SK-N-SH (cell line): ENCODE data around the gene SLC6A3. TPM values are rescaled to one million over a fixed set of nuclear protein-coding genes. Genes with fewer than 3 reads are reported as not detected.

Source experiments
- CTCF ChIA-PET: fragments of 300-600, 350-600 bp; formaldehyde crosslinking; extraction: SDS; loops from one replicate; lab custom pipeline; 2021; lab: Yijun Ruan, JAX
- POLR2A ChIA-PET: fragments of 350-600 bp; sonication (Branson Sonifier 250); formaldehyde crosslinking; extraction: SDS; loops from one replicate; lab custom pipeline; 2020; ENCODE audit warnings: antibody characterized with exemption, inconsistent platforms; lab: Yijun Ruan, JAX
- DNase-seq: peaks from one replicate; pipeline ENCODE4 v3.0.0; 2012
- H2AFZ ChIP-seq: fragments of 200-600 bp; sonication (generic); 2 replicates; pipeline ENCODE4 v1.8.1; 2016; ENCODE audit warnings: antibody characterized with exemption, mild to moderate bottlenecking, low read depth
- H3F3A ChIP-seq: fragments of 200-600 bp; sonication (generic); replicated peaks from 2 replicates; pipeline ENCODE3; 2016; ENCODE audit warnings: antibody characterized with exemption, mild to moderate bottlenecking; ENCODE audit not compliant: insufficient read depth
- H3K27ac ChIP-seq, 2 experiments: fragments of 200-500 bp in 1 of 2; fragments of 200-600 bp in 1 of 2; sonication (Bioruptor generic) in 1 of 2; sonication (generic), shearing (Covaris generic) in 1 of 2; 2 replicates each; pipeline versions ENCODE4 v1.5.1 to v1.6.1; 2014 to 2016; ENCODE audit warnings: low read depth in 2 of 2, inconsistent platforms in 1 of 2, low read length in 1 of 2, mild to moderate bottlenecking in 1 of 2, mixed read lengths in 1 of 2
- H3K27me3 ChIP-seq: fragments of 200-600 bp; sonication (generic), shearing (Covaris generic); 2 replicates; pipeline ENCODE4 v1.6.1; 2016; ENCODE audit warnings: mixed run types; ENCODE audit not compliant: insufficient read depth
- H3K36me3 ChIP-seq, 2 experiments: fragments of 200-500 bp in 1 of 2; fragments of 200-600 bp in 1 of 2; sonication (Bioruptor generic) in 1 of 2; sonication (generic) in 1 of 2; replicated peaks in 1 of 2; 2 replicates each; pipeline versions ENCODE3 to v1.5.1; 2014 to 2016; ENCODE audit warnings: low read length in 1 of 2, mild to moderate bottlenecking in 1 of 2; ENCODE audit not compliant: insufficient read depth in 2 of 2, control insufficient read depth in 1 of 2
- H3K4me1 ChIP-seq, 2 experiments: fragments of 200-500 bp in 1 of 2; fragments of 200-600 bp in 1 of 2; sonication (Bioruptor generic) in 1 of 2; sonication (generic), shearing (Covaris generic) in 1 of 2; 2 replicates each; pipeline versions ENCODE4 v1.5.1 to v1.6.1; 2014 to 2016; ENCODE audit warnings: low read depth in 1 of 2, low read length in 1 of 2, mixed run types in 1 of 2; ENCODE audit not compliant: insufficient read depth in 2 of 2, control insufficient read depth in 1 of 2
- H3K4me2 ChIP-seq: fragments of 200-600 bp; sonication (generic), shearing (Covaris generic); 2 replicates; pipeline ENCODE4 v1.6.1; 2017; ENCODE audit warnings: mixed run types
- H3K4me3 ChIP-seq, 2 experiments: fragments of 200-500 bp in 1 of 2; fragments of 200-600 bp in 1 of 2; sonication (Bioruptor generic) in 1 of 2; sonication (generic), shearing (Covaris generic) in 1 of 2; 2 replicates each; pipeline versions ENCODE4 v1.5.1 to v1.8.1; 2014 to 2016; ENCODE audit warnings: low read depth in 2 of 2, inconsistent platforms in 1 of 2, low read length in 1 of 2, mild to moderate bottlenecking in 1 of 2, mixed read lengths in 1 of 2, moderate library complexity in 1 of 2
- H3K79me2 ChIP-seq: fragments of 200-600 bp; sonication (generic); 2 replicates; pipeline ENCODE4 v1.8.1; 2017; ENCODE audit warnings: mild to moderate bottlenecking; ENCODE audit not compliant: insufficient read depth
- H3K9ac ChIP-seq: fragments of 200-600 bp; sonication (generic); 2 replicates; pipeline ENCODE4 v1.6.1; 2017; ENCODE audit warnings: mixed run types
- H3K9me2 ChIP-seq: fragments of 200-600 bp; sonication (generic); 2 replicates; pipeline ENCODE4 v1.6.1; 2017; ENCODE audit warnings: mixed run types
- H3K9me3 ChIP-seq: fragments of 200-600 bp; sonication (generic); 2 replicates; pipeline ENCODE4 v1.6.1; 2017; ENCODE audit warnings: mixed run types, mild to moderate bottlenecking, moderate library complexity
- H4K20me1 ChIP-seq: fragments of 200-600 bp; sonication (generic); 2 replicates; pipeline ENCODE4 v1.6.1; 2017; ENCODE audit warnings: mild to moderate bottlenecking, mixed run types; ENCODE audit not compliant: insufficient read depth
- CTCF ChIP-seq: fragments of 200-600 bp; sonication (generic); IDR thresholded peaks from 2 replicates; pipeline ENCODE4 v1.6.1; 2017; ENCODE audit warnings: antibody characterized with exemption, mild to moderate bottlenecking, moderate library complexity
- FOSL2 ChIP-seq: IDR thresholded peaks from 2 replicates; pipeline ENCODE4 v1.4.0; 2012; ENCODE audit warnings: low read depth, mild to moderate bottlenecking, moderate library complexity, borderline replicate concordance
- IRF3 ChIP-seq: fragments of 150-350 bp; IDR thresholded peaks from 2 replicates; pipeline ENCODE4 v1.6.1; 2016; ENCODE audit warnings: mild to moderate bottlenecking, low read depth, low read length
- JUND ChIP-seq: IDR thresholded peaks from 2 replicates; pipeline ENCODE4 v1.4.0; 2012
- MEF2A ChIP-seq: IDR thresholded peaks from 2 replicates; pipeline ENCODE4 v1.4.0; 2012; ENCODE audit warnings: low read depth, borderline replicate concordance
- POLR2AphosphoS5 ChIP-seq: IDR thresholded peaks from 2 replicates; pipeline ENCODE4 v1.6.1; 2012; ENCODE audit warnings: low read depth, low read length
- RCOR1 ChIP-seq: fragments of 150-350 bp; IDR thresholded peaks from 2 replicates; pipeline ENCODE4 v1.6.1; 2017; ENCODE audit warnings: antibody characterized with exemption, low read length
- TEAD4 ChIP-seq: IDR thresholded peaks from 2 replicates; pipeline ENCODE4 v1.4.0; 2012; ENCODE audit warnings: mild to moderate bottlenecking, borderline replicate concordance; ENCODE audit not compliant: insufficient read depth
- ZBTB33 ChIP-seq: IDR thresholded peaks from 2 replicates; pipeline ENCODE4 v1.4.0; 2012; ENCODE audit warnings: low read depth, borderline replicate concordance
- WGBS: methylation state at CpG from one replicate; pipeline ENCODE4 v1.1.6; 2017; ENCODE audit warnings: low lambda C conversion rate; 5-methylcytosine and 5-hydroxymethylcytosine counted together
- polyA plus RNA-seq, 3 experiments: library from polyadenylated mRNA; depleted of rRNA; stranded (reverse); fragments of >200 nt; gene quantifications; 2 replicates each; pipeline ENCODE4 v1.2.3, GENCODE V29; 2012
- TF ChIP-seq, protein P1 (sequence below): IDR thresholded peaks from 2 replicates; pipeline ENCODE4 v1.4.0; 2012; ENCODE audit warnings: low read depth

SLC6A3 gene
- polyA plus RNA-seq, 1 of the 3 experiments (the other 2 are of a cell fraction): not detected

DNA sequence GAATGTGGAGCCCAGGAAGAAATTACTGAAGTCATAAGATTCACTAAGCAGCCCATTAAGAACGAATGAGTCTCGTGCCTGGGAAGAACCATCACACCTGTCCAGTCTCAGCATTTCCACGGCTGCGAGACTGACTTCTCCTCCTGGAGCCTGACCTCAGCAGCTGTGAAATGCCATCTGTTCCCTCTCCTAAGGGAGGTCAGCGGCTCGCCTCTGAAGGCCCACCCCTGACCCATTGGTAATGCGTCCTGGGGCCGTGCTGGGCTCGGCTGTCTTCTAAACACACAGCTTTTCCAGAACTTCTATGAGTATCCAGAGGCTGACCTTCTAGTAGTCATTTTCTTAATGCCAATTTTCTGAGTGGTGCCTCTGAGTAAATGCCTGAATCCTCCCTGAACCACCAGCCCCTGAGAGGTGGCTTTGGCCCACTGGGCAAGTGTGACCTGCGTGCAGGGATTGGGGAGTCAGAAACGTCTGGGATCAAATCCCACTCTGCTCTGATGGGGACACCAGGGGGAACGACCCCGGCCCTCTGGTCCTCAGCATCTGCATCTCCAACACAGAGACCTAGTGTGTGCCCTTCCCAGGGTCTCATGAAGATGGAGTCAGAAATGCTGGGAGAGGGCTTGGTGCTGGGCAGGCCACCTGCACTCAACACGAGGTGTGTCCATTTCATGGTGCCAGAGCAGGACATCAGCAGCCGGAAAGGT is 5.7 kb downstream of the SLC6A3 start:
- POLR2A ChIA-PET: no interaction called here
- no peak overlapping the region for H3K9ac ChIP-seq
- H3K27ac ChIP-seq: no peak overlapping the region
- DNase-seq: peak; percentile 4
- H3K79me2 ChIP-seq: no peaks in the 10 kb centered on the region
- no peak overlapping the region for H2AFZ ChIP-seq
- H3K36me3 ChIP-seq: no peaks in the 10 kb centered on the region
- H3F3A ChIP-seq: no peaks in the 10 kb centered on the region
- H3K9me2 ChIP-seq: no peaks in the 10 kb centered on the region
- H4K20me1 ChIP-seq: no peaks in the 10 kb centered on the region
- H3K9me3 ChIP-seq: no peaks in the 10 kb centered on the region
- H3K4me2 ChIP-seq: no peak overlapping the region
- H3K4me3 ChIP-seq: no peak overlapping the region
- CTCF ChIA-PET: interaction anchor here (1.5 kb wide), 1 partner anchor 8 kb away, joined by 3 read pairs; no protein-coding TSS in a partner anchor
- peaks cover 52% of the 10 kb centered on the region for H3K27me3 ChIP-seq
- TF ChIP-seq ZBTB33: no peak
- no peak for TF ChIP-seq IRF3
- WGBS: 44% methylated on average over 9 of the region's 15 CpGs
- H3K4me1 ChIP-seq: no peaks in the 10 kb centered on the region

DNA sequence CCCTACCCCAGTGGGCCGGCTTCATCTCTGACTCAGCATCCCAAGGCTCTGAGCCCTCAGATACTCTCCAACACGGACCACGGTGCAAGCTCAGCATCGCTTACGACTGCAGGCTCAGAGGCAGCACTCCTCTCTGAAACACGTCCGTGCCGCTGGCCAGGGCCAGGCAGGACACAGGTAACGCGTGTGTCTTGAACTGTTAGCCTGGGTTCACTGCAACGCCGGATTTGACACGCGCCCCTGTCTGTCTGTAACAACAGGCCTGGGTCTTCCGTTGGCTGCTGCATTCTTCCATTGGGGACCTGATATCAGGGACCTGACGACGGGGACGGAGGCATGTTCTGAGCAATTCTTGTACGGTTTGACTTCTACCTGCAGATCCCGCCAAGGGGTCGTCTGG is 6.4 kb downstream of the SLC6A3 start:
- peak; percentile 12 for DNase-seq
- 0% methylated on average over 1 of the region's 21 CpGs for WGBS
- Histone ChIP-seq H3K27me3 (peaks cover 45% of the 10 kb centered on the region), H3F3A (no peaks in the 10 kb centered on the region), H3K9ac (no peak overlapping the region), H3K79me2 (no peaks in the 10 kb centered on the region), H2AFZ (no peak overlapping the region), H3K4me3 (no peak overlapping the region), H3K9me2 (no peaks in the 10 kb centered on the region), H3K4me2 (no peak overlapping the region), H4K20me1 (no peaks in the 10 kb centered on the region), H3K36me3 (no peaks in the 10 kb centered on the region), H3K4me1 (no peaks in the 10 kb centered on the region), H3K9me3 (no peaks in the 10 kb centered on the region), H3K27ac (no peak overlapping the region)
- TF ChIP-seq POLR2AphosphoS5: no peak
- no peak for TF ChIP-seq MEF2A
- TF ChIP-seq RCOR1: no peak
- TF ChIP-seq JUND: no peak
- TF ChIP-seq ZBTB33: no peak
- TF ChIP-seq FOSL2: no peak
- no peak for TF ChIP-seq TEAD4
- TF ChIP-seq, protein P1, sequence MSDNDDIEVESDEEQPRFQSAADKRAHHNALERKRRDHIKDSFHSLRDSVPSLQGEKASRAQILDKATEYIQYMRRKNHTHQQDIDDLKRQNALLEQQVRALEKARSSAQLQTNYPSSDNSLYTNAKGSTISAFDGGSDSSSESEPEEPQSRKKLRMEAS: no peak
- TF ChIP-seq CTCF: no peak
- POLR2A ChIA-PET: interaction anchor here (1.0 kb wide), 1 partner anchor 9 kb away, joined by 4 read pairs; no protein-coding TSS in a partner anchor
- CTCF ChIA-PET: interaction anchor here (0.9 to 1.5 kb wide), 2 partner anchors 9 to 155 kb away, joined by 3 read pairs; no protein-coding TSS in a partner anchor
